IMR-90 (cell line): ENCODE measurements around the gene RBL2. TPM values are rescaled to one million over a fixed set of nuclear protein-coding genes. Genes with fewer than 3 reads are reported as not detected.

ENCODE experiments used
- ATAC-seq: fragments of 200-7000 bp; cut with Tn5 transposase; 2 replicates; pipeline ENCODE4 v1.9.1; 2020; ENCODE audit warnings: low read depth, mild to moderate bottlenecking, moderate library complexity
- BruUV-seq: library from RNA; stranded (reverse); fragments of 400-500 nt; replicated peaks from 2 replicates; lab custom pipeline; 2021; lab: Mats Ljungman, UMichigan
- CTCF ChIA-PET: fragments of 300-600 bp; formaldehyde crosslinking; extraction: SDS; loops from one replicate; lab custom pipeline; 2021; ENCODE audit warnings: antibody characterized with exemption; lab: Yijun Ruan, JAX
- POLR2A ChIA-PET: fragments of 300-600 bp; sonication (Branson Sonifier 250); formaldehyde crosslinking; loops from one replicate; lab custom pipeline; 2022; ENCODE audit warnings: antibody characterized with exemption; ENCODE audit not compliant: unreplicated experiment; lab: Charles Lee
- DNase-seq: peaks from one replicate; pipeline ENCODE4 v3.0.0; 2013
- H2AFZ ChIP-seq: replicated peaks from 2 replicates; pipeline ENCODE3; 2013; ENCODE audit warnings: low read length, mild to moderate bottlenecking; ENCODE audit not compliant: poor library complexity
- H2AK5ac ChIP-seq: 2 replicates; pipeline ENCODE4 v1.6.1; 2013; ENCODE audit warnings: low read depth, low read length, inconsistent platforms
- H2AK9ac ChIP-seq: replicated peaks from 2 replicates; pipeline ENCODE3; 2013; ENCODE audit warnings: mild to moderate bottlenecking, low read depth, low read length, moderate library complexity; ENCODE audit not compliant: poor library complexity
- H2BK120ac ChIP-seq: 2 replicates; pipeline ENCODE4 v1.6.1; 2013; ENCODE audit warnings: low read depth, low read length, inconsistent platforms
- H2BK15ac ChIP-seq: 3 replicates; pipeline ENCODE4 v1.6.1; 2013; ENCODE audit warnings: low read depth, low read length, inconsistent platforms
- H2BK20ac ChIP-seq: 2 replicates; pipeline ENCODE4 v1.6.1; 2013; ENCODE audit warnings: low read depth, mild to moderate bottlenecking, inconsistent platforms, low read length, moderate library complexity
- H2BK5ac ChIP-seq: 2 replicates; pipeline ENCODE4 v1.6.1; 2013; ENCODE audit warnings: mild to moderate bottlenecking, low read depth, low read length, inconsistent platforms; ENCODE audit not compliant: poor library complexity, severe bottlenecking
- H3K14ac ChIP-seq: replicated peaks from 2 replicates; pipeline ENCODE4 v1.6.1; 2013; ENCODE audit warnings: low read depth, low read length, inconsistent platforms
- H3K18ac ChIP-seq: 2 replicates; pipeline ENCODE4 v1.6.1; 2013; ENCODE audit warnings: low read depth, low read length, control low read depth
- H3K23ac ChIP-seq: 2 replicates; pipeline ENCODE4 v1.6.1; 2013; ENCODE audit warnings: low read depth, low read length, inconsistent platforms
- H3K27ac ChIP-seq: 2 replicates; pipeline ENCODE4 v1.5.1; 2013; ENCODE audit warnings: mild to moderate bottlenecking, control low read depth, low read length; ENCODE audit not compliant: insufficient read depth
- H3K27me3 ChIP-seq: 2 replicates; pipeline ENCODE4 v1.6.1; 2013; ENCODE audit warnings: low read length; ENCODE audit not compliant: control insufficient read depth, insufficient read depth
- H3K36me3 ChIP-seq: 2 replicates; pipeline ENCODE4 v1.6.1; 2013; ENCODE audit warnings: low read length, mixed read lengths; ENCODE audit not compliant: control insufficient read depth, insufficient read depth
- H3K4ac ChIP-seq: 2 replicates; pipeline ENCODE4 v1.6.1; 2013; ENCODE audit warnings: low read depth, low read length, inconsistent platforms
- H3K4me1 ChIP-seq: 2 replicates; pipeline ENCODE4 v1.6.1; 2013; ENCODE audit warnings: low read length, mixed read lengths; ENCODE audit not compliant: control insufficient read depth, insufficient read depth
- H3K4me2 ChIP-seq: 2 replicates; pipeline ENCODE4 v1.6.1; 2013; ENCODE audit warnings: low read depth, mild to moderate bottlenecking, control low read depth, low read length, moderate library complexity
- H3K4me3 ChIP-seq: 2 replicates; pipeline ENCODE4 v1.5.1; 2013; ENCODE audit warnings: low read depth, mild to moderate bottlenecking, control low read depth, low read length, moderate library complexity; ENCODE audit not compliant: insufficient read depth
- H3K56ac ChIP-seq: 2 replicates; pipeline ENCODE4 v1.6.1; 2013; ENCODE audit warnings: low read length, inconsistent platforms; ENCODE audit not compliant: insufficient read depth; ENCODE audit errors: extremely low read depth
- H3K79me1 ChIP-seq, 2 experiments: 2 replicates each; pipeline ENCODE4 v1.6.1; 2013; ENCODE audit warnings: low read length in 2 of 2, inconsistent platforms in 1 of 2, low read depth in 1 of 2
- H3K9ac ChIP-seq: 2 replicates; pipeline ENCODE4 v1.6.1; 2013; ENCODE audit warnings: low read depth, low read length, control low read depth
- H3K9me1 ChIP-seq: 2 replicates; pipeline ENCODE4 v1.6.1; 2013; ENCODE audit warnings: low read length, inconsistent platforms; ENCODE audit not compliant: insufficient read depth
- H3K9me3 ChIP-seq: 2 replicates; pipeline ENCODE4 v1.6.1; 2013; ENCODE audit warnings: low read length; ENCODE audit not compliant: control insufficient read depth, insufficient read depth
- H4K20me1 ChIP-seq: 2 replicates; pipeline ENCODE4 v1.6.1; 2013; ENCODE audit warnings: low read length, inconsistent platforms; ENCODE audit not compliant: insufficient read depth
- H4K5ac ChIP-seq: 2 replicates; pipeline ENCODE4 v1.6.1; 2013; ENCODE audit warnings: mild to moderate bottlenecking, low read depth, low read length, control low read depth
- H4K8ac ChIP-seq, 2 experiments: 2 replicates each; pipeline ENCODE4 v1.6.1; 2013; ENCODE audit warnings: low read depth in 2 of 2, low read length in 2 of 2, control low read depth in 1 of 2, inconsistent platforms in 1 of 2
- H4K91ac ChIP-seq: 2 replicates; pipeline ENCODE4 v1.6.1; 2013; ENCODE audit warnings: low read depth, low read length, inconsistent platforms; ENCODE audit not compliant: insufficient read depth
- BHLHE40 ChIP-seq: fragments of 150-350 bp; IDR thresholded peaks from 2 replicates; pipeline ENCODE4 v1.6.1; 2016; ENCODE audit warnings: mild to moderate bottlenecking, low read depth, low read length
- POLR2A ChIP-seq: IDR thresholded peaks from 2 replicates; pipeline ENCODE4 v1.6.1; 2012; ENCODE audit warnings: mild to moderate bottlenecking, low read depth, low read length
- RCOR1 ChIP-seq: IDR thresholded peaks from 2 replicates; pipeline ENCODE4 v1.6.1; 2012; ENCODE audit warnings: mild to moderate bottlenecking, low read length, improper control_type of control experiment; ENCODE audit not compliant: insufficient replicate concordance
- WGBS, 2 experiments: methylation state at CpG; one replicate each; pipeline versions ENCODE4 v1.1.5 to v1.1.7; 2013; ENCODE audit warnings: missing lambda C conversion rate in 2 of 2; ENCODE audit not compliant: insufficient read length in 1 of 2; ENCODE audit errors: extremely low coverage in 2 of 2; 5-methylcytosine and 5-hydroxymethylcytosine counted together
- dilution Hi-C: fragments of 300-500 bp; cut with HindIII; formaldehyde crosslinking; loops from one replicate; pipeline ENCODE4 v1.14.3; 2018; ENCODE audit warnings: low sequenced_read_pairs; ENCODE audit not compliant: unreplicated experiment
- in situ Hi-C: fragments of 300-500 bp; cut with MboI; formaldehyde crosslinking; loops from 3 replicates; pipeline ENCODE4 v1.14.3; 2019; ENCODE audit warnings: low sequenced_read_pairs, inconsistent platforms, mixed read lengths
- intact Hi-C: fragments of 100-400 bp; cut with micrococcal nuclease; formaldehyde crosslinking; loops from 2 replicates; pipeline ENCODE4 v1.10.0; 2022
- polyA plus RNA-seq, 3 experiments: library from polyadenylated mRNA; depleted of rRNA; stranded (reverse); fragments of >200 nt; gene quantifications; 2 replicates each; pipeline ENCODE4 v1.2.3, GENCODE V29; 2012; ENCODE audit warnings: low replicate concordance in 1 of 3
- total RNA-seq: library from RNA; depleted of rRNA; stranded (reverse); fragments of >200 nt; gene quantifications from 2 replicates; pipeline ENCODE4 v1.2.3, GENCODE V29; 2012
- TF ChIP-seq, protein P1 (sequence below): fragments of 150-350 bp; IDR thresholded peaks from 2 replicates; pipeline ENCODE4 v1.6.1; 2017; ENCODE audit warnings: mild to moderate bottlenecking, antibody characterized with exemption, low read length, low read depth

Gene RBL2
- total and polyA plus RNA-seq, 2 of the 4 experiments (the other 2 are of a cell fraction), result 19.7 to 23.4 TPM

DNA sequence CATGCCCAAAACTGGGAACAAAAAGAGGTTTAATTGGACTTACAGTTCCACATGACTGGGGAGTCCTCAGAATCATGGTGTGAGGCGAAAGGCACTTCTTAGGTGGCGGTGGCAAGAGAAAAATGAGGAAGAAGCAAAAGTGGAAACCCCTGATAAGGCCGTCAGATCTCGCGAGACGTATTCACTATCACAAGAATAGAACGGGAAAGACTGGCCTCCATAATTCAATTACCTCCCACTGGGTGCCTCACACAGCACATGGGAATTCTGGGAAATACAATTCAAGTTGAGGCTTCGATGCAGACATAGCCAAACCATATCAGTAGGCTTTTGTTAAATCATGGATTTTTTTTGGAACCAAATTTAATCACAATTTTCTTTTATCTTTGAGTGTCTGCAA is 24.4 kb downstream of the RBL2 start:
- no peak overlapping the region for H3K18ac ChIP-seq
- no TSS peak for BruUV-seq
- DNase-seq, result no peak
- H3K4ac ChIP-seq, result no peak overlapping the region
- ATAC-seq, result no peak
- no peak overlapping the region for H3K23ac ChIP-seq
- H3K4me2 ChIP-seq, result no peak overlapping the region
- H2BK15ac ChIP-seq, result no peak overlapping the region
- H3K9me1 ChIP-seq, result peaks cover 3% of the 10 kb centered on the region; the same call in 1 of the 2 replicates
- TF ChIP-seq RCOR1 (no peak), BHLHE40 (no peak), POLR2A (no peak)
- TF ChIP-seq, protein P1, sequence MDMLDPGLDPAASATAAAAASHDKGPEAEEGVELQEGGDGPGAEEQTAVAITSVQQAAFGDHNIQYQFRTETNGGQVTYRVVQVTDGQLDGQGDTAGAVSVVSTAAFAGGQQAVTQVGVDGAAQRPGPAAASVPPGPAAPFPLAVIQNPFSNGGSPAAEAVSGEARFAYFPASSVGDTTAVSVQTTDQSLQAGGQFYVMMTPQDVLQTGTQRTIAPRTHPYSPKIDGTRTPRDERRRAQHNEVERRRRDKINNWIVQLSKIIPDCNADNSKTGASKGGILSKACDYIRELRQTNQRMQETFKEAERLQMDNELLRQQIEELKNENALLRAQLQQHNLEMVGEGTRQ, result no peak
- H2AK9ac ChIP-seq, result no peak overlapping the region
- H3K9ac ChIP-seq, result no peak overlapping the region
- H3K4me1 ChIP-seq, result no peaks in the 10 kb centered on the region
- peaks cover 44% of the 10 kb centered on the region for H3K36me3 ChIP-seq
- no peaks in the 10 kb centered on the region for H4K20me1 ChIP-seq
- no peak overlapping the region for H4K5ac ChIP-seq
- no peaks in the 10 kb centered on the region for H3K27me3 ChIP-seq
- H4K8ac ChIP-seq, result no peak overlapping the region
- no peak overlapping the region for H2AK5ac ChIP-seq
- H2BK120ac ChIP-seq, result no peak overlapping the region
- no peak overlapping the region for H2BK20ac ChIP-seq
- dilution Hi-C loops (no loop called here), intact Hi-C loops (loop anchor here (10.0 kb wide), 1 partner anchor 144 kb away; no protein-coding TSS in a partner anchor), in situ Hi-C loops (no loop called here)
- no peak overlapping the region for H3K56ac ChIP-seq
- WGBS, 2 experiments, result no CpG with 5 or more reads among the region's 8 CpGs
- ChIA-PET CTCF (no interaction called here), POLR2A (no interaction called here)
- no peak overlapping the region for H3K4me3 ChIP-seq
- no peaks in the 10 kb centered on the region for H3K79me1 ChIP-seq
- H2AFZ ChIP-seq, result no peak overlapping the region
- no peak overlapping the region for H4K91ac ChIP-seq
- H3K27ac ChIP-seq, result no peak overlapping the region
- no peak overlapping the region for H2BK5ac ChIP-seq
- no peak overlapping the region for H3K14ac ChIP-seq
- H3K9me3 ChIP-seq, result no peaks in the 10 kb centered on the region
